Measurements from ENCODE around the gene TJP1.

DNA sequence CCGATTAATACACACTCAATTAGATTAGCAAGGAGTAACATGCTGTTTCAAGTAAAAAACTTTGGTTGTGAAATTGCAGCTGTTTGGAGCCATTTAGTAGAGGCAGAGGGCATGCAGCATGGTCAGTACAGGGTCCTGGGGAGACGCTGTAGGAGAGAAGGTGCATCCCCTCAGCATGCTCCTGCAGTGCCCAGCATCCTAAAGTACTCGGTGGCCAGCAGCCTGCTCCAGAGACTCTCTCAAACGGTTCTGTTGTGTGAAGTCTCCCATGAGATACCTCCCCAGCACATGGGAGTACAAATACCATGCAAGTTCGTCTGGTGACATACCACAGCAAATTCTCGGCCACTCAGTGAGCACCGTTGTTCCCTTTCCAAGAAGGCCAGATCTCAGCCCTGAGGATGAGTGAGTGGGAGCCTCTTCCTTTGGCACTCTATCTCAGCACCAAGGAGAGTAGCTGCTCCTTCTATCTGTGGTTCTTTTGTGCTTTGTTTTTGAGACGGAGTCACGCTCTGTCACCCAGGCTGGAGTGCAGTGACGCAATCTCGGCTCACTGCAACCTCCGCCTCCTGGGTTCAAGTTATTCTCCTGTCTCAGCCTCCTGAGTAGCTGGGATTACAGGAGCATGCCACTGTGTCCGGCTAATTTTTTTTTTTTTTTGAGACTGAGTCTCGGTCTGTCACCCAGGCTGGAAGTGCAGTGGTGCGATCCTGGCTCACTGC, 72.7 kb downstream of the TJP1 start:
- TF ChIP-seq, protein P1, sequence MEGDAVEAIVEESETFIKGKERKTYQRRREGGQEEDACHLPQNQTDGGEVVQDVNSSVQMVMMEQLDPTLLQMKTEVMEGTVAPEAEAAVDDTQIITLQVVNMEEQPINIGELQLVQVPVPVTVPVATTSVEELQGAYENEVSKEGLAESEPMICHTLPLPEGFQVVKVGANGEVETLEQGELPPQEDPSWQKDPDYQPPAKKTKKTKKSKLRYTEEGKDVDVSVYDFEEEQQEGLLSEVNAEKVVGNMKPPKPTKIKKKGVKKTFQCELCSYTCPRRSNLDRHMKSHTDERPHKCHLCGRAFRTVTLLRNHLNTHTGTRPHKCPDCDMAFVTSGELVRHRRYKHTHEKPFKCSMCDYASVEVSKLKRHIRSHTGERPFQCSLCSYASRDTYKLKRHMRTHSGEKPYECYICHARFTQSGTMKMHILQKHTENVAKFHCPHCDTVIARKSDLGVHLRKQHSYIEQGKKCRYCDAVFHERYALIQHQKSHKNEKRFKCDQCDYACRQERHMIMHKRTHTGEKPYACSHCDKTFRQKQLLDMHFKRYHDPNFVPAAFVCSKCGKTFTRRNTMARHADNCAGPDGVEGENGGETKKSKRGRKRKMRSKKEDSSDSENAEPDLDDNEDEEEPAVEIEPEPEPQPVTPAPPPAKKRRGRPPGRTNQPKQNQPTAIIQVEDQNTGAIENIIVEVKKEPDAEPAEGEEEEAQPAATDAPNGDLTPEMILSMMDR (IDR thresholded peaks at IDR 0.05), result no peak
- no peak for TF ChIP-seq POLR2A (IDR thresholded peaks at IDR 0.05)

Measured in suprapubic skin (tissue), 3 donors.